HG02678 (cell line): ENCODE results near the gene ME2.
"Not testable (repeated sequence)": the region's sequence is repeated elsewhere in the genome, so short reads cannot be mapped to it uniquely, and the experiment has no call there.

Experiments
- ATAC-seq: cut with Tn5 transposase; IDR thresholded peaks from one replicate; pipeline ENCODE4 v1.9.1; 2021; ENCODE audit warnings: mild to moderate bottlenecking, moderate library complexity; ENCODE audit not compliant: unreplicated experiment

ME2 gene

GRCh38 chr18:50859793-50860555 is 18.9 kb upstream of the ME2 start:
- ATAC-seq: no peak

GRCh38 chr18:50861617-50862016 is 17.3 kb upstream of the ME2 start:
- no peak for ATAC-seq

DNA sequence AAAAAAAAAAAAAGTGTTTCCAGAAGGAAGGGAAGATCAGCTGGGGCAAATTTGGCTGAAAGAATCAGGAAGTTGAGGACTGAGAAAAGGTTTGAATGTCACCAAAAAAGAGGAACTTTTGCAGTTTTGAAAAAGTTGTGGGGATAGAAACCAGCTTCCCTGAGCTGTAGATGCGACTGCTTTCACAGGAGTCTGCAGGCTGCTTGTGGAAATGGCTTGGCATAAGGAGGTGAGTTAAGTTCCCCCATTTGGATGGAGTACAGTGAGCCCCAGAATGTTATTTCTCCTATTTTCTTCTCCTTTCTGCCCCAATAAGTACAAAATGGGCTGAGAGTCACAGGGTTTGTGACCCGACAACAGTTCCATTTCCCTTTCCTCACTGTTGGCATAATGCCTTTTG is 16.5 kb upstream of the ME2 start:
- ATAC-seq: no peak

DNA sequence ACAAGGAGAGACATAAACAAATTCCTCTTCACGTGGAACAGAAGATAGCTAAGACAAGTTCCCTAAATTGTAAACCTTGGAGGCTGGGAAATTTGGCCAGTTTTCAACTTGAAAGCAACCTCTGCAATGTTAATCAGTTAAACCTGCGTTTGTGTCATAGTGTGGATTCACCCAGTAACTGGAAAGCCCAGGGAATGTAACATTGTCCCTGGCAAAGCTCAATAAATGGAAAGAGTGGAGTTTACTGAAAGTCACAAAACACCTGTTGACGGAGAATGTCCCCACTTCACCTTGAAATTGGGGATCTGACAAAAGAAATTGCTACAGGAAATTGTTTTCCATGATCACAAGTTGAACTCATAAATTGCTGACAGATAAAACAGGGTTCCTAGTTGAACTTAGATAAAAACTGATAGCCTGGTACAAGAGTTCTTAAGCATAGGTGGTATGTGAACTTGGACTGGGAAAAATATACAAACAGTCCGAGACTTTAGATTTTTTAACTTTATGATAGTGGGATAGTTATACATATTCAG is 15.0 kb upstream of the ME2 start:
- no peak for ATAC-seq

DNA sequence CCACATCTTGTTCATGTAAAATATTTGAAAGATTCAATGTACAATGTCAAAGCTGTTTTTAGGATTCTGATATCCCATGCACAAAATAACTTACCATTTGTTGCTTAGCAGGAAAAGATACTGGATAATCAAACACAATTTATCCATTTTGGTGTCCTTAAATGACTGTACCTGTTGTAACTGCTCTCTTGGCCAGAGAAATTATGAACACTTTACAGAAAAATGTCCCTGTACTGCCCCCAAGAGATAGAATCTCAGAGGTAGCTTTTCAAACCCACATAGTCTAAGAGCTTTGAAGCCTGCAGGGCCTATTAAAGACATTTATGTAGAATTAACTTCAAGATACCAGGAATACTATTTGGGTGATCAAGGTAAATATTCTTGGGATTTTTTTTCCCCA is 12.2 kb upstream of the ME2 start:
- ATAC-seq: no peak

DNA sequence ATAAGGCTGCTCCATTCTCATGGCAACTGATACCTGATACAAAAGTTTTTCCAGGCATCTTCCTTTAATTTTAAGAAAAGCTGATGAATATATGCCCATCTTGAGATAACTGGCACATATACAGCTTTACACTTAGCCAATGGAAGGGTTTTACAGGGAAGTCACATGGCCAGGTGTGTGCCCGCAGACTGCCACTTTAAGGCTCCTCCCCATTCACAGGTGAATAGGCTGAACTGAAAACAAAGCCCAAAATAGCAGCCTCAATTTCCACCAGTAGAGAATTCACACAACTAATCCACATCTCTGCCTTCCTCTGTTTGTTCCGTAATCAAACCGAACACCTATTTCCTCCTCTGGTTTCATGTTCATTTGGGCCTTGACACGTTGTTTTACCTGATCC is 9.8 kb upstream of the ME2 start:
- ATAC-seq: no peak

GRCh38 chr18:50870138-50870845 is 8.6 kb upstream of the ME2 start:
- ATAC-seq: no peak

- ATAC-seq: no peak
Measured at GRCh38 chr18:50871846-50872245, 7.1 kb upstream of the ME2 start.

DNA sequence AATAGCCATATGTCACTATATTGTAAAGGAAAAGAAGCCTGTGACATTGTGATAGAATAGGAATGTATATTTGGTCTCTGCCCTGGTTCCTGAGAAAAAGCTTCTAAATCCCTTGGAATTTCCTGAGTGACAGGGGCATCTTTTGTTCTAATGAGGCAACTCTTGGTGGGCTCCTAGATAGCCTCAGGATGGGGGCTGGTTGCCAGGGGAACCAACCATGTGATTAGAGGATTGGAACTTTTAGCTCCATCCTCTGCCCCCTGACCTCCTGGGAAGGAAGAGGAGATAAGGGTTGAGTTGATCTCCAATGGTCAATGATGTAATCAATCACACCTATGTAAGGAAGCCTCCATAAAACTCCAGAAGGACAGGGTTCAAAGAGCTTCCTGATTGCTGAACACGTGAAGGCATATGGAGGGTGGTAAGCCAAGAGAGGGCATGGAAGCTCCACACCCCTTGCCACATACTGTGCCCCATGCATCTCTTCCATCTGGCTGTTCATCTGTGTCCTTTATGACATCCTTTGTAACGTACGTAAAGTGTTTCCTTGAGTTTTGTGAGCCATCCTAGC is 2.9 kb upstream of the ME2 start:
- ATAC-seq: no peak

DNA sequence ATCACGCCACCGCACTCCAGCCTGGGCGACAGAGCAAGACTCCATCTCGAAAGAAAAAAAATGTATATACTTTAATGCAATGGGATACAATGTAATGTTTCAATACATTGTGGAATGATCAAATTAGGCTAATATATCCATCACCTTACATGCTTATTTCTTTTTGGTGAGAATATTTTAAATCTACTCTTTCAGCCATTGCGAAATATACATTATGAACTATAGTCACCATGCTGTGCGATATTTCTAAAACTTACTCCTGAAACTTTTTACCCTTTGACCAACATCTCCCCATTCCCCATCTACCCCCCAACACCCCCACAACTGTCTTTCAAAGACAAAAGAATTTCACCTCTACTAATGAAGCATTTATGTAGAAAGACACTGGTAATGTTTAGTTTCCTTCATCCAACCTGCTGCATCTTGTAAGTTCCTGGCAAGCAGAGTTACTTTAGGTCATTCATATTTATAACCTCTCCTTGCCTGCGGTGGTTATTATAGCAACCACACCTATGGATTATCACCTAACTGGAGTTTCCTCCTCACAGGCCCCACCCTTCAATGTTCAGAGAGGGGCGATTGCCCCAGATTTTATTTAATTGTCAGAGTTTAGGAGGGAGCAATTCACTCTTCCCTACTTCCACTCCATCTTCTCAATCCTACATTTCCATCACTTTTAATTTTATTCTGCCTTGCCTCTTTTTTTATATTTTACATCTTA is 1.2 kb upstream of the ME2 start:
- no peak for ATAC-seq

GRCh38 chr18:50879302-50880118 is 592 bp downstream of the ME2 start:
- ATAC-seq: peak; percentile 22

DNA sequence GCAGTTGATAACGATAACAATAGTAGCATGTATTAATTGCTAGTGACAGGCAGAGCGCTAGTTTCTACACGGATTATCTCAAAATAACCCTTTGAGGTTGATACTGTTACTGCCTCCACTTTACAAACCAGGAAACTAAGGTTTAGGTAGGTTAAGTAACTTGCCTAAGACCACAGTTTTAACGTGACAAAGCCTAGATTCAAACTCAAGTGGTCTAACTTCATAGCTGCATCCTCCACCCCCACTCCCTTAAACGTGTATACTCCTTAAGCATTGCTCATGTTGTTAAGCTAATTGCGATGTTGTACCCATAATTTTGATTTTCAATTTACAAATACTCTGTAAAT is 1.2 kb downstream of the ME2 start:
- no peak for ATAC-seq

DNA sequence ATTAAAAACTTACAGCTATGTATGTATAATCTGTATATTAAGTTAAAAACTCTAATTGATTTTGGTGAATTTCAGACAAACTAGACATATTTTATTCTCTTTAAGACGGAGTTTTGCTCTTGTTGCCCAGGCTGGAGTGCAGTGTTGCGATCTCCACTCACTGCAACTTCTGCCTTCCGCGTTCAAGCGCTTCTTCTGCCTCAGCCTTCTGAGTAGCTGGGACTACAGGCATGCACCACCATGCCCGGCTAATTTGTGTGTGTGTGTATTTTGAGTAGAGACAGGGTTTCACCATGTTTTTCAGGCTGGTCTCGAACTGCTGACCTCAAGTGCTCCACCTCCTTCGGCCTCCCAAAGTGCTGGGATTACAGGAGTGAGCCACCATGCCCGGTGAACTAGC is 2.0 kb downstream of the ME2 start:
- not testable (repeated sequence) for ATAC-seq

- no peak for ATAC-seq
Measured at GRCh38 chr18:50886929-50887328, 8.0 kb downstream of the ME2 start.

- ATAC-seq: no peak
Measured at GRCh38 chr18:50895350-50896045, 16.6 kb downstream of the ME2 start.

DNA sequence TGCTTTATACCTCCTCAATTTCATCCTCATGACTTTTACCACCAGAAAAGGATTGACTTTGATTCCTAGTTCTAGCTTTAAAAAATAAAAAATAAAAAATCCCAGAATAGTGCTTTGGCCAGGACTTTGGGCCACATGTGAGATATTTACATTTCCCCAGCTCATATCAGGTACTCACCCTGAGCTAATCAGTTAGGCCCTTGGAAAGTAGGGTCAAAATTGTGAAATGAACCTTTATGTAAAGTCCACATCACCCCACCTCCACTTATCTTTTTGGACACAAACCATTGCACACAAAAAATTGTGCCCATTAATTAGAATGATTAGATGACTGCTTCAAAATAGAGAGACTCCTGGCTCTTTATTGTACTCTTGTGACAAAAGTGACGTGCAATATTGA is 17.2 kb downstream of the ME2 start:
- ATAC-seq: no peak

GRCh38 chr18:50898919-50899318 is 20.0 kb downstream of the ME2 start:
- no peak for ATAC-seq

DNA sequence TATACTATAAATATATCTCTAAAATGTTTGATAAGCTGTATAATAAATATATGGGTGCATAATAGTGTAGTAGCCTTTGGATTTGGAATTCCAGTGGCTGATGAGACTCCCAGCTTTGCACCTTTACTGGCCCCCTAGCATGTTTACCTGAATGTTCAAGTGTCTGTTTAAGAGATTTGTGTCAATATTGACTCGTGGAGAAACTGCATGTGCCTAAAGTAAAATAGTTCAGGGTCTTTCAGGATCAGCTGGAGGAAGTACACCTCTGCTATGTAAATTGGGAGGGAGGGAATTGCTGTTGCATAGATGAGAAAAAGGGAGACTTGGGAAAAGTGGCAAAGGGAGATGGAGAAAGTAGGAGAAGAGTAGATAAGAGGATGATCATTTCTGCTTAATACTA is 23.9 kb downstream of the ME2 start:
- ATAC-seq: no peak

DNA sequence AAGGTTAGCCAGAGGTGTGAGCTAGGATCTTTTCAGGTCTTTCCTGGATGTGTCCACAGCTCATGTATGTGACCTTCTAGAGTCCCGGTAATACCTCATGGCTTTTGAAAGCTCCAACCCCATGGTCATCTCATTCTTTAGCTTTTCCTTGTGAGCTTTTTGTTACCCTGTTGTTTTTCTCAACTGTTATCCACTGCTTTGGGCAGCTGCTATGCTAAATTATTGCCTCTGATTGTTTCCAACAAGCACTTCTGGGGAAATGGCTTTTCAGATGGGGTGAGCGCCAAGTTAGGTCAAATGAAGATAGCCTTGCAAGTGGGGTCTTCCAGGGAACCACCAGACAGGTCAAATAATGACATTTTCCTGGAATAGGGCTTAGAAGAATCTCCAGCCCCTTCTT is 27.9 kb downstream of the ME2 start:
- no peak for ATAC-seq

- ATAC-seq: no peak
Measured at GRCh38 chr18:50909261-50909660, 30.3 kb downstream of the ME2 start.
